ENCODE results near the gene STK24.

STK24 gene

GRCh38 chr13:98407575-98407974 is 169.3 kb downstream of the STK24 start:
- TF ChIP-seq CTCF (IDR thresholded peaks at IDR 0.05; ENCODE audit: insufficient read depth, missing control alignments), result no peak
- DNase-seq (ENCODE audit: insufficient read length, low spot score) (no peak), FAIRE-seq (no peak)

- FAIRE-seq, result no peak
- no peak for TF ChIP-seq CTCF (IDR thresholded peaks at IDR 0.05; ENCODE audit: insufficient read depth, missing control alignments)
- no peak for DNase-seq (ENCODE audit: insufficient read length, low spot score)
These were observed 169.9 kb downstream of the STK24 start for GRCh38 chr13:98406971-98407370.

GRCh38 chr13:98406427-98406826 is 170.5 kb downstream of the STK24 start:
- FAIRE-seq (no peak), DNase-seq (ENCODE audit: insufficient read length, low spot score) (no peak)
- no peak for TF ChIP-seq CTCF (IDR thresholded peaks at IDR 0.05; ENCODE audit: insufficient read depth, missing control alignments)

DNA sequence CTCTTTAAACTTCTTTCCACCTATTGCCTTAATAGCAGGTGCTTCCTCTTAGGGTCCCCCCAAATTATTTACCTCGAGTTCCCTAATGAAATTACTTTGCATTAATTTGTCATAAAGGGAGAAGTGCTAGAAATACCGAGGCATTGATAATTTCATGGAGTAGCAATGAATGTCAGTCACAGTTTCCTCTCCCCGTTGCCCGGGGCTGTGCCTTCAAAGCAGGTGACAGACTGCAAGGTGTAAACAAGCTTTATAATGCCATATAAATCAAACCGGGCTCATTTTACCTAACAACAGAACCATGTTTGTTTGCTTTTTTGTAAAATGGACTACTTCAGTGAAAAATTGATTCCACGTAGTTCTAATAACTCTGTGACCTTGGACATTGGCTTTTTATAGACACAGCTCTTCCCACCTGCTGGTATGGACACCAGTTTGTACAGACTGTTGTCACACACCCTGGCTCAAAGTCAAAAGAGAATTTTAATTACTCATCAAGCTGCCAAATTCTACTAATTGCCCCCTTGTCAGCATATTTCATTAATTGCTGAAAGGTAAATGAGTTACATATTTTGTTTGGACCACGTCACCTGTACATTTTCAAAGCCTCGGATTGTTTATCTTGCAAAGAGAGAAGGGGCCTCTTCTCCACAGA is 171.1 kb downstream of the STK24 start:
- no peak for TF ChIP-seq CTCF (IDR thresholded peaks at IDR 0.05; ENCODE audit: insufficient read depth, missing control alignments)
- DNase-seq (ENCODE audit: insufficient read length, low spot score) (no peak), FAIRE-seq (no peak)

DNA sequence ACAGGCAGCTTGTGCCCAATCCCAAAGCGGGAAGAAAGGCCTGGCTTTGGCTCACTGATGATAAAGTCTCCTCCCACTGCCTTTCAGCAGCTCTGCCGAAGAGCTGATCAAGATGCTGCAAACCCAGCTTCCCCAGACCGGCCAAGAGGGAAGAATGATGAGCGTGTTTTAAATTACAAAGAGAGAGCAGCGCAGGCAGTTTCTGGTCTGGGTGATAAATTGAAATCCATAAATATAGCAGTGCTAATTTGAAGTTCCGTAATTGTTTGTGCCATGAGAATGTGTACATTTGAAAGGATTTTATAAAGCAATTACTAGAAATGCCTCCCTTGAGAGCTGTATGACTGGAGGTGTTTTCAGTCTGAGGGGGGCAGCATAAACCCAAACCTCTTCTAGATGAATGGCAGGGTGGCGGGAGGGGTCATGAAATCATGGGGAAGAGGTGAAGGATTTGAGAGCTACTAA is 171.8 kb downstream of the STK24 start:
- DNase-seq (ENCODE audit: insufficient read length, low spot score) (no peak), FAIRE-seq (no peak)
- peak; percentile 3 for TF ChIP-seq CTCF (IDR thresholded peaks at IDR 0.05; ENCODE audit: insufficient read depth, missing control alignments)

DNA sequence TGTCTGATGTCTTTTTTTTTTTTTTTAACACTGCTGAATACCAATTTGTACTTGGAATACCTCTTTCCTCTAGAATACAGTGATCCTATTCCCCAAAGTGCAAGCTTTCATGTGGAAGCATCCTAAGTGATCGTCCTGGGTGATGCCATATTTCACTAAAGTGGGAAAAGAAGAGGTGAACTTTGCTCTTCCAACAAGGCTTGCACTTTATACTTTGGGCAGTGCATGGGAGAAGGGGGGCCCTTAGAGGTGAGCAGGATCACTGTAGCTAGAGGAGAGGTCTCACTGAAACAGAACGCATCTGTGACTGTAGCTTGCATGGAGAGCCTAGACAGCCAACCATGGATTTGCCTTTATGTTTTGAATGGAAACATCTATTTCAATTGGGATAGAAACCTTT is 173.8 kb downstream of the STK24 start:
- no peak for TF ChIP-seq CTCF (IDR thresholded peaks at IDR 0.05; ENCODE audit: insufficient read depth, missing control alignments)
- FAIRE-seq (no peak), DNase-seq (ENCODE audit: insufficient read length, low spot score) (no peak)

DNA sequence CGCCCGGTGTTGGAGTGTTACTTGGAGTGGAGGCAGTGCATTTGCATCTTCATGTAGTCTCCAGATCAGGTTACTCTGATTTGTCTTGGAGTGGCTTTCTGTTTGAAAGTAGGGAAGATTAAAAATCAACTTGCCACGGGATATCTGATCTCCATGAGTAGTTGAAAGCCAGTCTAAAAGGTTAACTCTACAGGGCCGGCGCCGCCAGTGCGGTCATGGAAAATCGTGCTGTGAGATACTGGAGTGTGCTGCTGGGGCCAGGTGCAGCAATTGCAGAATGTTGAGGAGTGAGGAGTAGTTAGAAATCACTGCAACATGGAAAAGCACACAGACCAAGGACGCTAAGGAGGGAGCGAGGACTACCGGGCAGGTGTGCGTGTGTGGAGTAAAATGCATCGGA is 175.0 kb downstream of the STK24 start:
- DNase-seq (ENCODE audit: insufficient read length, low spot score) (no peak), FAIRE-seq (no peak)
- TF ChIP-seq CTCF (IDR thresholded peaks at IDR 0.05; ENCODE audit: insufficient read depth, missing control alignments), result no peak

Data from D721Med (cell line).